HUDEP-2 (cell line): ENCODE measurements around the gene GAK.

ENCODE experiments used
- DNase-seq, 76 experiments: peaks; one replicate each; lab custom pipeline; 2025; ENCODE audit not compliant: unreplicated experiment in 76 of 76; lab: John Stamatoyannopoulos, UW

GAK gene

GRCh38 chr4:856225-856901 lies 75.8 kb downstream of the GAK start:
- no peak for DNase-seq

- no peak for DNase-seq
Observed at GRCh38 chr4:855880-856224, 76.3 kb downstream of the GAK start.

DNA sequence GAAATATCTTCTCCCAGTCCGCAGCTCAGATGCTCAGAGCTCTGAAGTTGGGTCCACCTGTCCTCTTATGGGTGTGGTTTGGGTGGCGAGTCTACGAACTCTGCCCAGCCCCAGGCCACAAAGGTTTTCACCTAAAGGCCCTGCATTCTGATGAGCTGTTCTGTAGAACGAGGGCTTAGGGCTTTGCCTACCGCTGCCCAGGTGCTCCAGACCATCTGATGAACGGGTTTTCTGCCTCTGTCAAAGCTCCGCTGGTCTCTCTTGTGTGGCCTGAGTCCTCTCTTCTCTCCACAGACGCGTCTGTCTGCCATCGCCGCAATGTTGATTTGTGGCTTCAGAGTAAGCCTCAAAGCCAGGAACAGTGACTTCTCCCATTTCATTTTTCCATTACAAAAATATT lies 77.8 kb downstream of the GAK start:
- DNase-seq, result no peak

- DNase-seq, result no peak
Observed at GRCh38 chr4:853416-853781, 78.7 kb downstream of the GAK start.

GRCh38 chr4:851701-852430 lies 80.2 kb downstream of the GAK start:
- DNase-seq, result no peak

- DNase-seq, result peak in 4 of 76 experiments; percentile 12 to 43 (median 30)
Observed at GRCh38 chr4:850323-850945, 81.7 kb downstream of the GAK start.

DNA sequence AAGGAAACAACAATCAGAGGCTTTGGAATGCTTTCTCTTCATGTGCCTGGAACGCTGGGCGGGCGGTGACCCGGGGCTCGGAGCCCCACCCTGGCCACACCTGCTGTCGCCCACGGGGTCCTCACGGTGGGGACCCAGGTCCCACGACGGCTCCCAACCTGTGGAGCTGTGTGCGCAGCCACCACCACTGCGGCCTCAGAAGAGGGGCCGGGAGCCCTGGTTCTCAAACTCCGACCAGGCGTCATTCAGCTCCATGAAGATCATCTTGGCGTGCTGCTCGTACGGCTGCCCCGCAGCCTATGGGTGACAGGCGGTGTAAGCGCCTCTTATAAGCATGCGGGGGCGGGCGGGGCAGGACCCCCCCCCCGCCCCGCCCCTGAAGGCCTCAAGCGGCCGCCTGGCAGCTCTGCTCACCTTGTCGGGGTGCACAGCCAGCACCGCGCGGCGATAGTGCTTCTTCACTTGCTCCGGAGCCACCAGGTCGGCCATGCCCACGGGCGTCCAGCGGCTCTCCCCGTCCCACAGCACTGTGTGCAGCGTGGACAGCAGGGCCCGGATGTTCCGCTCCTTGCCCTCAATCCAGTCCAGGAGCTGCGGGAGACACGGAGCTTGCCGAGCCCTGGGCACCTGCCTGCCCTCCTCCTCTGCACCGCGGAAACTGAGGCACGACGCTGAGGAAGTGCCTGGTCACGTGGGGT lies 82.5 kb downstream of the GAK start:
- DNase-seq, result no peak

DNA sequence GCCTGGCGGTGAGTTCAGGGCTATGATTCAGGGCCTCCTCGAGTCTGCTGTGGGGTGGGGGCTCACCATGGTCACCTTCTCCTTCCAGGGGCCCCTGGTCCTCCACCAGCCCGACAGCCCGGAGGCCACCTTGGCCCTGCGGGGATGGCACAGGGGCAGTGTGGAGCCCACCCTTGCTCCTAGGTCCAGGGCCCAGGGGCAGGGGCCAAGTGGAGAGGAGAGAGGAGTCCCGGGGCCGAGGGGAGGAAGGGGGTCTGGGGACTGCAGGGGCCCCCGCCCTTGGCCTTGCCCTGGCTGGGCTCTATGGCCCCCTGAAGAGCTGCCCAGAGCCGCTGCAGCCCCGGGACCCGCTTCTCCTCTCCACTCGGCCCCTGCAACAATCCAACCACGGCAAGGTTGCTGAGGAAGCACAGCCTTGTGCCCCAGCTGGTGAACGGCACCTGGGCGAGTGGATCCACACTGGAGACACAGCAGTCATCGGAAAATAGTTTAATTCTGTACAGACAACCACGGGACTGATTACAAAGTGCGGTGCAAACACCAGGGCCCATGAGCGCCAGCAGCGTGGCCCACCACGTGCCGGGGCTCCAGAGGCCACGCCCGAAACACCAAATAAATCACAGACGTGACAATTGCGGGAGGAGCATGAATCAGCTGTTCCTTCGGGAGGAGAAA lies 83.2 kb downstream of the GAK start:
- DNase-seq, result no peak

- DNase-seq, result no peak
Observed at GRCh38 chr4:848307-848691, 83.8 kb downstream of the GAK start.

GRCh38 chr4:845836-846251 lies 86.3 kb downstream of the GAK start:
- no peak for DNase-seq

- no peak for DNase-seq
Observed at GRCh38 chr4:845233-845835, 86.8 kb downstream of the GAK start.

GRCh38 chr4:844752-845232 lies 87.3 kb downstream of the GAK start:
- no peak for DNase-seq

GRCh38 chr4:839675-840443 lies 92.3 kb downstream of the GAK start:
- DNase-seq, result no peak

DNA sequence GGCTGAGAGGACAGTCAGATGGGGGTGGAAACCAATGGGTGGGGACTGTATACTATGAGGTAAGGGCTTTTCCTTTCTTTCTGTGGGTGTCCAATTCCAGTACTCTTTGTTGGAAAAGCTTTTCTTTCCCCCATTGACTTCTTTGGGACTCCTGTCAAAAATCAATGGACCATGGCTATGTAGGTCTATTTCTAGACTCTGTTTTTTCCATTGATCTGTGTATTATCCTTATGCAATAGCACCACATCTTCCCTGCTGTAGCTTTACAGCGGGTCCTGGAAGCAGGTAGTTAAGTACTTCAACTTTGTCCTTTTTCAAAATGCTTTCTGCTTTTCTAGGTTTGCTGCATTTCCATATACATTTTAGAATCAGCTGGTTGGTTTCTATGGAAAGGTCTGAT lies 94.3 kb downstream of the GAK start:
- no peak for DNase-seq

- no peak for DNase-seq
Observed at GRCh38 chr4:836750-837301, 95.3 kb downstream of the GAK start.

- no peak for DNase-seq
Observed at GRCh38 chr4:836003-836511, 96.1 kb downstream of the GAK start.

DNA sequence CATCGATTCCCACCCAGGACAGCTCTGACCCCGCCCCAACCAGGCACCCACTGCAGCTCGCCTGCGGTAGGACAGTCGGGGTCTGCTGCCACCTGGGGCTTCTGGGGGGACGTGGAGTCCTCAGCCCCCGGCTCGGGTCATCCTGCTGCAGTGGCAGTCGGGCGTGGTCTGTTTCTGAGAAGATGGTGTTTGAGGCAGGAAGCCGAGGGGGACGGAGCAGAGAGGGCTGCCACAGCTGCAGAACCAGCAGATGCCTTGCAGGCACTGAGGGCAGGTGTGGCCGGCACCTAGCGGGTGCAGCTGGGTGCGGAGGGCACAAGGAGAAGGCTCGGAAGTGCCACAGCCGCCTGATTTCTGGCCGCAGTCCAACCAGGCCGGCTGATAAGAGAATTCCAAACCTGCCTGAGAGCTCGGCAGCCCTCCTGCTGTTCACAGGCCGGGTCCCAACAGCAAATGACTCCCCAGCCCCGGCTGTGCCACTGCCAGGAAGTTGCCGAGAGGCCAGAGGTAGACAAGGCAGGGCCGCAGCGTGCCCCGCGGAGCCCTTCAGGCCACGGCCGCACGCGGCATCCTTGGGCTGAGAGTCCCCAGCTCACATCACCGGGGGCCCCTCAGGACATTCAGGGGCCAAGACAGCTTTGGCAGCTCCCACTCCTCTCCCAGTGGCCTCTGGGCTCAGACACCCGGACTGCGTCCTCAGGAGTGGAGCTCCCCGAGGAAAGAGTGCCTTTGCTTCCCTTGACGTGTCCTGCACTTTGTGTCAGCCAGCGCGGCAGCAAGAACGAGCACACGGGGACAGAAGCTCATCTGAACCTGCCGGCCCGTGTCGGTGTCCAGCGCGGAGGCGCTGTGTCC lies 96.7 kb downstream of the GAK start:
- no peak for DNase-seq

- DNase-seq, result no peak
Observed at GRCh38 chr4:834368-835147, 97.6 kb downstream of the GAK start.
